OCI-M1 (cell line): ENCODE measurements around the gene EGFLAM.
A peak's percentile ranks its signal among the peaks of the same experiment; 100 is the strongest.

Experiments
- DNase-seq: peaks from one replicate; lab custom pipeline; 2025; lab: John Stamatoyannopoulos, UW

EGFLAM gene

GRCh38 chr5:38417658-38418017 lies 159.3 kb downstream of the EGFLAM start:
- DNase-seq = no peak

- DNase-seq = no peak
These were observed 161.9 kb downstream of the EGFLAM start for GRCh38 chr5:38420246-38420645.

DNA sequence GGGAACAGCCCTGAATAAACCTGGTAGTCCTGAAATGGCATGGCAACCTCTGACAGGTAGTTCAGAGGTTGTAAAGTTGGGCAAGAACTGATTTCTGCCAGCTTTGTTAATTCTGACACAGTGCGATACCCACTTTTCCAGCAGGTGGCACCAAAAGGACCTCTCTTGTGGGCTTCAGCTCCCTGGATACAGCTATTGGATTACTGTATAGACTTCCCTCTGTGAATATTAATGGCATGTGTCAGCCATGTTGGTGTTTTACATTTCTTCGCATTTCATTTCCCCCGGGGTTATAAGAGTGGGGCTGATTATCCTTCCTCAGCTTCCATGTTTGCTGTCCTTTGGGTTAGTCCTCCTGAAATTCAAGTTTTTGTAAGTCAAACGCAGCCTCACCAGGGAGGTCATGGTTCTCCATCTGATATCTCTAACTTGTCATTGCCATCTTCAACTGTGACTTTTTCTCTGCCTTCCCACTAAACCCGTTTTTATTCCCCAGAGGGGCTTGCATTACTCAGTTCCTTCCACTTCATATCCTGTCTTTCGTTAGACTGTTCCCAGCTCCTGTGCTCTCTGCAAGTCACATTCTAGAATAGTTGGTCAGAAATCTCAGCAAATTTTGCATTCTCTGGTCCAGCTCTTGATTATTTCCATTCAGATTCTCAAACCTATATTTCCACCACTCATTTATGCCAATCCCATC lies 162.5 kb downstream of the EGFLAM start:
- peak; percentile 51 for DNase-seq

- DNase-seq = no peak
These were observed 164.3 kb downstream of the EGFLAM start for GRCh38 chr5:38422622-38423021.

GRCh38 chr5:38423276-38424147 lies 165.2 kb downstream of the EGFLAM start:
- DNase-seq = no peak

- DNase-seq = no peak
These were observed 166.0 kb downstream of the EGFLAM start for GRCh38 chr5:38424148-38425060.

GRCh38 chr5:38426490-38426889 lies 168.1 kb downstream of the EGFLAM start:
- no peak for DNase-seq

DNA sequence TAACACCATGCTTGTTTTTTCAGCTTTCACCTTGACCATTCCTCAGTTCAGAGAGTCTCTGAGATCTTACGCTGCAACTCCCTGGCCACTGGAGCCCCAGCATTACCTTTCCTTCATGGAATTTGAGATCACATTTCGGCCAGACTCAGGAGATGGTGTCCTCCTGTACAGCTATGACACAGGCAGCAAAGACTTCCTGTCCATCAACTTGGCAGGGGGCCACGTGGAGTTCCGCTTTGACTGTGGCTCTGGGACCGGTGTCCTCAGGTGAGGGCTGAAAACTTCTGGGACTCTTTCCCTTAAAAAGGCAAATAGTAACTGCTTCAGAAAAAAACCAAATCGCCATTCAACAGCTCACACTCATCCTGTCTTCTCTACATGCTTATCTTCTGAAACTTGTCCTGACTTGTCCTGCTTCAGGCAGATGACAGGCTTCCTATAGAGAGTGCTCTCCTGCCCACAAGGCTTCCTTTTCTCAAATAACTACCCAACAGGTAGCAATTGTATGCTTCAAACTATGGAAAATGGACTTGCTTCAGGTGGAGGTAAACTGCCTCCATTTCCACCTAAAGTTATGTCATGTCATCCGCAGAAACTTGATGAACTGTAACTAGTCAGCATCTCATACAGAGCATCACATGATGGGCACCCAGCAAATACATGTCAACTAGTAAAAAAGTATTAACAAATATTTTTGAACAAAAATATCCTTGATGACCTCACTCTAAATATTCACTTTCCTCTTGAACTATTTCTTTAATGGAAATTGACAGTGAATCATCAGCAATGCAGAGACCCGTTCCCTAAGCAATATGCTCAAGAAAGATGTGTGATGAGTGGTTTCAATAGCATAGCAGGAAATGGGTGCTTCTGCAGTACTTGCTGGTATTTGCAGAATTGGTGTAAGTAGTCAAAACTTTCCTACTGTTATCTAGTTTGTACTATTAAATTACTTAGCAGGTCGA lies 168.9 kb downstream of the EGFLAM start:
- DNase-seq = no peak

GRCh38 chr5:38431242-38431853 lies 173.0 kb downstream of the EGFLAM start:
- DNase-seq = no peak

DNA sequence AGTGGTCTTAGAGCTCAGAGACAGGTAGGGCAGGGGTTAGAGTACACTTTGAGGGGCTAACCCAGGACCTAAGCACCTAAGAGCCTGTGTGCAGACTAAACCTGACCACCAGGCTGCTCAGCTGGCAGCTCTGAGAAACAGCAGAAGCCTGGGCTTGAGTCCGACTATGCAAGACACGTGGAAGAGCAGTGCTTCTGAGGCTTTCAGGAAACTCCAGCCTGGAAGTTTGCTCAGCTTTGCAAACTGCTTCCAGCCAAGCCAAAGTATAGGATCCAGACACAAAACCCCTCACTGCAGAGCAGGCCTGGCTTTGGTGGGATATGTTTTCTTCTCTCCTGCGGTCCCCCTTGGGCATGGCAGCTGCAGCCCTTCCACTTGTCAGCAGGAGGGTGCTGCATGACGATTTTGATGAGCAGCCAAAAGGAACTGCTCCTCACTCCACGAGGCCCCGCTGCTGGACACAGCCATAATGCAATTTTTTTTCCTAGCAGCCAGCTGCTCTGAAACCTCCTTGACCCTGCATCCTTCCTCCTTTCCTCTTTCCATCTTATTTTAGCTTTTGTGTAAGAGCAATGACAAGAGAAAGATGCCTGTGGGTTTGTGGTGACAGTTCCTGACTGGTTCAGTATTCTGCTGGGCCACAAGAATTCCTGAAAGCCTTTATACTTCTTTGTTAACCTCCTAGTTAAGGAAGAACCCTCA lies 175.0 kb downstream of the EGFLAM start:
- DNase-seq = no peak

- no peak for DNase-seq
These were observed 176.8 kb downstream of the EGFLAM start for GRCh38 chr5:38434966-38435705.

DNA sequence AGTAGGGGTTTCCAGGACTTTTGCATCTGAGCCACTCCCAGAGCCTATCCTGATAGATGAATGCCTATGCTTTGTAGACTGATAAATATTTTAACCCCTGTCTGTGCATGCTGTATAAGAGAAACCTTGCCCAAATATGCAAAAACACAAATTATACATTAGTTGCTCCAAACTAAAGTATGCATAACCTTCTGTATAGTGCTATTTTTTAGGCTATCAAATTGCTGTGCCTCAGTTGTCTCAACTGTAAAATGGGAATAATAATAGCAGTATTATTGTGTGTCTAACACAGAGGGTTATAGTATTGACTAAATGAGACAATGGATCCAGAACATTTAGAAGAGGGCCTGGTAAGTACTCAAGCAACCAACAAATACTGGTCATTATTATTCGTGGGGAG lies 180.4 kb downstream of the EGFLAM start:
- DNase-seq = no peak

DNA sequence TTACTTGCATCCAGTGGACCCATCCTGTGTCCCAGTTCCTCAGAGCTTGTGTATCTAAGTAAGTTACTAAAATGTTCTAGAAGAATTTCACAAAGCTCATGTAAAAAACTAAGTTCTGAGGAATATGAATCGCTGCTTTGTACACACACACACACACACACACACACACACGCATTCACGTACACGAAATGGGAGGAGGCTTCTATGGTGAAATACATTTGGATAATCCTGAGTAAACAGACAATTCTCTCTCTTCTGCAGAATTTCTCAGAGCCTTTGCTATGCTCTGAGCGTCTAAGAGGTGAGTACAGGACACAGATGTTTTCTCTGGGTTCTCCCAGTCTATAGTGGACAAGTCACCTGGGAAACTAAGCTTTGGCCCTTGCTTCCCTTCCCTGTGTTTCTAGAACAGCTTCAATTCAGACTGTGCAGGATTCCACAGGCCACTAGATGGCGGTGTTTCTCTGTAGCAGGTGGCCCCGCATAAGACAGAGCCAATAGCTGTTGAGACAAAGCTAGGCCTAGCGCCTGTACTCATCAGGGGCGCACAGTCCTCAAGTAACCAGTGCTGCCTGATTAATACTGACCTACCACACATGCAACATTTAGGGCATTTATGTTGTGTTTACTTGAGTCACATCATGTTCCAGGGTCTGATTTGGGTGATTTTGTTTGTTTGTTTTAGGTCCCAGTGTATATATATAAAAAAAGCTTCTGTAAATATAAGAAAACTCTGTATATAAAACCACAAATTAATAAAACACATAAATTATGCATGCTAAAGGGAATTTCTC lies 183.3 kb downstream of the EGFLAM start:
- DNase-seq = peak; percentile 90

GRCh38 chr5:38442247-38442573 lies 183.9 kb downstream of the EGFLAM start:
- DNase-seq = no peak

GRCh38 chr5:38443390-38443789 lies 185.0 kb downstream of the EGFLAM start:
- DNase-seq = no peak

GRCh38 chr5:38445374-38446028 lies 187.1 kb downstream of the EGFLAM start:
- DNase-seq = no peak

DNA sequence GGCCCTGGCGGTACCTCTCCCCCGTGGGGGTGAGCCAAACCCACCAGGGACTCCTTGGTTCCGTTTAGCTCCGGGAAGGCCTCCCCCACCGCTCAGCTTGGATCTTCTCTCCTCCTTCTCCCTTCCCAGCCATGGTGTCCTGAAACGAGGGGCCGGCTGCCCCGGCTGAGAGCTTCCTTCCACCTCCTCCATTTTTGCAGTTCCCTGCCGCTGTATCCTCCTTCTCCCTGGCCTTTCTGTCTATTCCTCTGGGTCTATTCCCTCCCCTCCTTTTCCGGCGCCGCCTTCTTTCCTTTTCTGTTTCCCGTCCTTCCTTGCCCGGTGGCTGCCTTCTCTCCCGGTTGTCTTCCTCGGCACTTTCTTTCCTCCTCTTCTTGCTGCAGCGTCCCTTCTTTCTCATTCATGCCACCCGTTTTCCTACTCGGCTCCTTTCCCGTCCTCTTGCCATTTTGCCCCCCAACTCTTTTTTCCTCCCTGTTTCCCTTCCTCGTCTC lies 187.7 kb downstream of the EGFLAM start:
- no peak for DNase-seq

GRCh38 chr5:38447056-38447455 lies 188.7 kb downstream of the EGFLAM start:
- DNase-seq = no peak
